GM19238 (cell line): Measurements from ENCODE around the gene NAIP.
"Not testable (repeated sequence)": the region's sequence is repeated elsewhere in the genome, so short reads cannot be mapped to it uniquely, and the experiment has no call there.

Experiments
- DNase-seq: peaks from one replicate; pipeline ENCODE4 v3.0.0; 2011; ENCODE audit warnings: low spot score; ENCODE audit not compliant: insufficient read length

NAIP gene

DNA sequence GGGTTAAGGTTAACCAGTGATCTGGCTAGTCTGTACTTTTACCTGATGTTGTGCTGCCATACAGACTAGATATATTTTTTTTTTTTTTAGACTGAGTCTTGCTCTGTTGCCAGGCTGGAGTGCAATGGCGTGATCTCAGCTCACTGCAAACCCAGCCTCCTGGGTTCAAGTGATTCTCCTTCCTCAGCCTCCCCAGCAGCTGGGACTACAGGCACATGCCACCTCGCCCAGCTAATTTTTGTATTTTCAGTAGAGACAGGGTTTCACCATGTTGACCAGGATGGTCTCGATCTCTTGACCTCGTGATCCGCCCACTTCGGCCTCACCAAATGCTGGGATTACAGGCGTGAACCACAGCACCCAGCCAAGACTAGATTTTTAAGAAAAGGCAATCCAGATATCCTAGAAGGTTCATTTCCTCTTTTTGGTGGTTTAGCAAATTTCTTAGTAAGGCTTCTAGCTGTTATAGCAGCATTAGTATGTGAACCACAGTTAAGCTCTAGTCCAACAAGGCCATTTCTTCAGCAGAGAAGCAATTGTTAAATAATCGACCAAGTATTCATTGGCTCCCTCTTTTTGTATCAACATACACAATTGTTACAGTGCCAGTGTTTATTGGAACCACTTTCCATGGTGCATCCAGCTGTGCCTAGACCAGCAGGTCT is at the start of gene NAIP:
NAIP (minus strand) TSS at position 51 of the 665 bp plus-strand sequence. CDS start 12,424 bp downstream, outside the sequence.
- DNase-seq = not testable (repeated sequence)

GRCh38 chr5:71067262-71067928 is 42.3 kb upstream of the NAIP start, which contains the start of gene GTF2H2:
GTF2H2 (minus strand) TSS chr5:71067676; CDS start chr5:71062763, 4,913 bp downstream.
- not testable (repeated sequence) for DNase-seq

GRCh38 chr5:71061322-71061721 is 36.2 kb upstream of the NAIP start:
- DNase-seq = not testable (repeated sequence)

DNA sequence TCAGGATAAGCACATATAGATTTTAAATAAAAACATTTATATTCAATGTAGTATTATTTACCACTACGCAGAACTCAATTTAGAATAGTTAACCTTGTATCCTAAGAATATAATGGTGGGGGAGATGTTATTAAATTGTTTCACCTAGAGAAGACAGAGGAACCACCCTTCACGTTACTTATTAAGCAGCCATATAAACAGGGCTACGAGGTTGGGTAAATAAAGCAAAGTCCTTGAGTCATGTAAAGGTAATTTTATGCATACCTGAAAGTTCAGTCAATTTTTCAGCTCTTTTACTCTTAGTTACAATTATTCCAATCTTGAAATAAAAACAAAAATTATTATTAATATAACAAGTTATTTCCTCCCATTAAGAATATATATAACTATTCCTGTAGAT is 34.3 kb upstream of the NAIP start:
- not testable (repeated sequence) for DNase-seq

DNA sequence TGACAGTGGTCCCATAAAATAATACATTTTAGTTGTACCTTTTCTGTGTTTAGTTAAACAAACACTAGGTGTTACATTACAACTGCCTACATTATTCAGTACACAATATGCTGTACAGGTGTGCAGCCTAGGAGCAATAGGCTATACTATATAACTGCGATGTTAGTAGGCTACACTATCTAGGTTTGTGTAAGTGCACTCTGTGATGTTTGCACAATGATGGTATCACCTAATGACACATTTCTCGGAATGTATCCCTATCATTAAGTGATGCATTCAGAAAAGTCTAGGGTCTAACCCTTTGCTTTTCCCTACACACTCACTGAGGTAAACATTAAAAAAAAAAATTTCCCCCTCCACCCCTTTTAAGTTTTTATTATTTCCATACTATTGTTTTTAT is 19.7 kb upstream of the NAIP start:
- DNase-seq = not testable (repeated sequence)

DNA sequence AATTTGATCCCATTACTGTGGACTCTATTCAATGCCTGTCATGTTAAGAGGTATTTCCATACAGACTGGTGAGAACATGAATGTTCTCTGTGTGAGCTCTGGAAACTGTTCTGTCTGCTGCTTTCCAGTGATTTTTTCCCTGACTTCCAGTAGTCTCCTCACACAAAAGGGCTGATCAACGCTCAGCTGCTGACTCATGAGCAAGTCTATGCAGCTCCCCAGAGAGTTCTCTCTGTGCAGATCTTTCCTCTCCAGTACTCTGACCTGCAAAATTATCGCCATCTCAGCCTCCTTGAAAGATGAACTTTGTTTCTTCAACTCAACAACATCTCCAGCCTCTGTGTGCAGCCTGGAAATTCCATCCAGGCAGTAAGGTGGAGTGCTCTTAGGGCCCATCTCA is 19.0 kb upstream of the NAIP start:
- DNase-seq = not testable (repeated sequence)

- DNase-seq = not testable (repeated sequence)
Measured at GRCh38 chr5:71031046-71031776, 6.1 kb upstream of the NAIP start.

DNA sequence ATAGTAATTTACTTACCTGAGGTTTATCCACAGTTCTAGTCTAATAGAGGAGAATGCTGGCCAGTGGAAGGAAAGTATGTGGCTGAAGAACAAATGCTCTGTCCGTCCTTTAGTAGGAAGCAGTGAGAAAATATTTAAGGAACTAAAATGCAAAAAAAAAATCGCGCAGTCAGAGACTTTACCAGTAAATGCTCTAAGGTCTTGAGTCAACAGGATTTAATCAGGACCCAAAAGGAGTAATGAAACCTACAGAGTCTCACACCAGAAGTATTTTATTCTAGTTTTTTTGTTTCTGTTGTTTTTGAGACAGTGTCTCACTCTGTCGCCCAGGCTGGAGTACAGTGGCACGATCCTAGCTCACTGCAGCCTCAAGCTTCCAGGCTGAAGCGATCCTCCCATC is 4.5 kb downstream of the NAIP start:
- not testable (repeated sequence) for DNase-seq

DNA sequence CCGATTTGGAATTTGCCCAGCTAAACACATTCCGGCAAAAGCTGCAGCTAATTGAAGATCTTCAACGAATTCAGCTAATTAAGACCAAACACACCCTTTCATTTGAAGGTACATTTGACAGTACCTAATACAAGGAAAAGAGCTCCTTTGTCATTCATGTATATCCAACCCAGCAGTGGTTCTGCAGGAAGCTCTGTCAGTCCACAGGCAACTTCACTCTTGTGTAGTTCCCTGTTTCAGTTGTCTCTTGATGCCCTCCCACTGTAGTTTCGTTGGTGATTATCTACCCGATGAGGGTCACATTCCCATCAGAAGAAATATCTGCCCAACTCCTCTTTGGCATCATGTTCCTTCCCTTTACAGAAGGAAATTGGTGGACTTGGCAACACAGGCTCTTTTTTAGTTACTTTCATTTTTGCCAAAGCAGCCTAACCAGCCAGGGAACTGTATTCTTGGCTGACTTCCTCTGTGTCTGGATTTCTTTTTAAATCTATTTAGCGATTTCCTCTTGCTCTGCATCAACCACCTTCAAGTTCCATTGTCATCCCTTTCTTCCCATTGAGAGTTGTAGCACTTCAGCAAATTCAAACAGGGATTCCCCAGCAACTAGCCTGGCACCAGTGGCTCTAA is 6.6 kb downstream of the NAIP start:
- not testable (repeated sequence) for DNase-seq

DNA sequence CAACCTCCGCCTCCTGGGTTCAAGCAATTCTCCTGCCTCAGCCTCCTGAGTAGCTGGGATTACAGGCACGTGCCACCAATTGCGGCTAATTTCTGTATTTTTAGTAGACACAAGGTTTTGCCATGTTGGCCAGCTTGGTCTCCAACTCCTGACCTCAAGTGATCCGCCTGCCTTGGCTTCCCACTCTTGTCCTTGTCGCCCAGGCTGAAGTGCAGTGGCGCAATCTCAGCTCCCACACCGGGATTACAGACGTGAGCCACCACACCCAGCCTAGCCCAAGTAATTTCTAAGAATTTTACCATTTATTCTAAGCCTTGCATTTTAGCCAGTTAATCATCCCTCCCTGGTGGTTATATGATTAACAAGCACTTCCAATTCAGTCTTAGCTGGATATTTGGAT is 11.0 kb downstream of the NAIP start:
- no peak for DNase-seq

GRCh38 chr5:71013575-71013974 is 11.6 kb downstream of the NAIP start:
- no peak for DNase-seq

DNA sequence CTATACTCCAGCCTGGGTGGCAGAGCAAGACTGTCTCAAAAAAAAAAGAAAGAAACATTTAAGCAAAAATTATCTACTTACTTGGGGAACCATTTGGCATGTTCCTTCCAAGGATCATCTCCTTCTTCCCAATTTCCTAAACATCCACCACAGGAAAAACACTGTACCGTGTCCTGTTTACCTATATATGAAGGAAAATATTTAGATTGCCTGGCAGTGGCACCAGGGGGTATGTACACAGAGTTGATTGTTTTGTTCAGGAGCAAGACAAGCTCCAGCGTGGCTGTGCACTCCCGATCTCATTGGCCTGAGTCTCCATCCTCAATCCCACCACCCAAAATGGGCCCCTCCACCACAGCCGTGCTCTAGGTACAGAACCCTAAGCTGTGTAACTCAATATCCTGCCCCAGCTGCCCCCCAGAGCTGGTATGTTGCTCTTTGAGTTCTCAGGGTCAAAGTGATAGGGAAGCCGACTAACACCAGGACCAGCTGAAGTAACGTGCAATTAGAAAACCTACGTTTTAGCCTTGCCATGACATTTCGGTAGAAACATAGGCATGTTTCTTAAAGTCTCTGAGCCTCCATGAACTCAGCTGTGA is 13.8 kb downstream of the NAIP start:
- DNase-seq = no peak

GRCh38 chr5:71006983-71007382 is 18.2 kb downstream of the NAIP start:
- DNase-seq = not testable (repeated sequence)

GRCh38 chr5:70984882-70985281 is 40.3 kb downstream of the NAIP start:
- not testable (repeated sequence) for DNase-seq

GRCh38 chr5:70967220-70967619 is 57.9 kb downstream of the NAIP start:
- not testable (repeated sequence) for DNase-seq

DNA sequence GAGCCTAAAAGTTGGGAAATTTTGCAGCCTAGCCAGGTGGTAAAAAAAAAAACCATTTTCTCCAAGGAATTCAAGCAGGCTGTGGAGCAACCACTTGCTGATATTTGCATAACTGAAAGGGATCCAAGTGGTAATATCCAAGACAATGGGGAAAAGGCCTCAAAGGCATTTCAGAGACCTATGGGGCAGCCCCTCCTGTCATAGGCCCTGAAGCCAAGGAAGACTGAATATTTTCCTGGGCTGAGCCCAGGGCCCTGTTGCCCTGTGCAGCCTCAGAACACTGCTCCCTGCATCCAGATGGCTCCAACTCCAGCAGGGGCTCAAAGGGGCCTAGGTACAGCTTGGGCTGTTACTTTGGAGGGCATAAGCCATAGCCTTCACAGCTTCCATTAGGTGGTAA is 60.6 kb downstream of the NAIP start:
- not testable (repeated sequence) for DNase-seq

DNA sequence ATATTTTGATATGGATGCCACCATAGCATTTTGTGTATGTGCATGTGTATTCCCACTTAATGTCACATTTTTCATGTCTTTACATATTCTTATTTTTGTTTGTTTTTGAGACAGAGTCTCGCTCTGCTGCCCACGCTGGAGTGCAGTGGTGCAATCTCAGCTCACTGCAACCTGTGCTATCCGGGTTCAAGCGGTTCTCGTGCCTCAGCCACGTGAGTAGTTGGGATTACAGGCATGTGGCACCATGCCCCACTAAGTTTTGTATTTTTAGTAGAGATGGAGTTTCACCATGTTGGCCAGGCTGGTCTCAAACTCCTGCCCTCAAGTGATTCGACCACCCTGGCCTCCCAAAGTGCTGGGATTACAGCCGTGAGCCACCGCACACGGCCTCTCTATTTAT is 72.1 kb downstream of the NAIP start:
- not testable (repeated sequence) for DNase-seq

DNA sequence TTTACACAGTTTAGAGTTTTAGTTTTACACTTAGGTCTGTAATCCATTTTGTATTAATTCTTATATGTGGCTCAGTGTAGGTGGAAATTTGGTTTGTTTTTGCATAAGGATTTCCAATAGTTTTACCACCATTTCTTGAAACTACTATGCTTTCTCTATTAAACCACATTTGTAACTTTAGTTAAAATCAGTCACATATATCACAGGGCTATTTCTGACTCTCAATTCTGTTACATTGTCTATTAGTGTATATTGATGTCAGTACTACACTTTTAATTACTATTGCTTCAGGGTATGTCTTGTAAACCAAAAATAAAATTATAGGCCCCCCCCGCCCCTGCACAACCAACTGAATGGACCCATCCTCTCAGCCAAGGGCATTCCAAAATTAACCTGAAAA is 92.6 kb downstream of the NAIP start:
- not testable (repeated sequence) for DNase-seq

DNA sequence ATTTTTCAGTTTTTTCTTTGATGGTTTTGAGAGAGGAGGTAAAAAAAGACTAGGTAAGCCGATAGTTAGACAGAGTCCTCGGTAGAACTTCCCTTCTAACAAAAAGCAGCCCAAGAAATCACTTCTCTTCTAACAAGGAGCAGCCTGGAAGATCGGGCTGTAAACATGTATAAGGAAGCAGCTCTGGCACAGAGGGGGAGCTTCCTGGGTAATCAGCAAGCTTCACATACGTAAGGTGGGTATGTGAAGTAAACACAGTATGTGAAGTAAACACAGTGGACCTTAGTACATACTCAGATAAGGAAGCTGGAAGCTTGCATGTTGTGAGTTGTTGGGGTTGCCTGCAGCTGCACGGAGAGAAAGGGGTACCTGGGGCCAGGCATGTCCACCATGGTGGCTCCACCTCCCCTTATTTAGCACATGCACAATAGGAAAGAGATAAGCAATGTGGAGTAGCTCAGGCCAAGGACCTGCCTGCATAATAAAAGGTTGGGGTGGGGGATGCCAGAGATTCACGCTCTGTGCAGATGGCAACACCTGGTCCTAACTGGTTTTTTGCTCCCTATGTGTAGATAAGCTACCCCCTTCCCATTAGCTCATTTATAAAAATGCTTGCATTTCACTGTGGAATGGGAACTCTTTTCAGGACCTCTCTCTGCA is 93.3 kb downstream of the NAIP start:
- DNase-seq = not testable (repeated sequence)

- not testable (repeated sequence) for DNase-seq
Measured at GRCh38 chr5:70925211-70925562, 100.0 kb downstream of the NAIP start.
